HG03159 (cell line): Measurements from ENCODE around the gene NUDC.
"Not testable (repeated sequence)": the region's sequence is repeated elsewhere in the genome, so short reads cannot be mapped to it uniquely, and the experiment has no call there.

ENCODE experiments used
- ATAC-seq: cut with Tn5 transposase; IDR thresholded peaks from one replicate; pipeline ENCODE4 v1.9.1; 2021; ENCODE audit warnings: mild to moderate bottlenecking, moderate library complexity; ENCODE audit not compliant: unreplicated experiment

NUDC gene

GRCh38 chr1:26981146-26981846, 59.8 kb downstream of the NUDC start:
- ATAC-seq = no peak

GRCh38 chr1:26983863-26984262, 62.3 kb downstream of the NUDC start:
- ATAC-seq = no peak

GRCh38 chr1:26984291-26984690, 62.7 kb downstream of the NUDC start:
- ATAC-seq = no peak

- ATAC-seq = no peak
Measured at GRCh38 chr1:26986658-26987057, 65.1 kb downstream of the NUDC start.

GRCh38 chr1:26989403-26990109, 68.0 kb downstream of the NUDC start:
- ATAC-seq = not testable (repeated sequence)

GRCh38 chr1:26991310-26992116, 70.0 kb downstream of the NUDC start:
- no peak for ATAC-seq

- ATAC-seq = peak; percentile 53
Measured at GRCh38 chr1:26993237-26994019, 71.9 kb downstream of the NUDC start, which contains the start of gene TRNP1. Gene TRNP1, plus strand, starts transcription at chr1:26993692. Its CDS starts 95 bp downstream, at chr1:26993787.

- peak; percentile 18 for ATAC-seq
Measured at GRCh38 chr1:26994020-26994786, 72.7 kb downstream of the NUDC start.

GRCh38 chr1:26994787-26995517, 73.4 kb downstream of the NUDC start:
- ATAC-seq = no peak

- ATAC-seq = no peak
Measured at GRCh38 chr1:26996024-26996423, 74.5 kb downstream of the NUDC start.
